GM13976 (cell line): ENCODE data around the gene INO80E.

Experiments
- DNase-seq: peaks from one replicate; pipeline ENCODE4 v3.0.0; 2012; ENCODE audit warnings: low spot score
- CTCF ChIP-seq: IDR thresholded peaks from 2 replicates; pipeline ENCODE4 v1.5.1; 2012; ENCODE audit warnings: borderline replicate concordance, mild to moderate bottlenecking; ENCODE audit not compliant: insufficient read depth; ENCODE audit errors: extremely low read depth, missing control alignments, control extremely low read depth
- in situ Hi-C: fragments of 300-500 bp; cut with MboI; formaldehyde crosslinking; loops from one replicate; pipeline ENCODE4 v1.12.0; 2022; ENCODE audit warnings: low sequenced_read_pairs, mixed read lengths, inconsistent platforms; ENCODE audit not compliant: unreplicated experiment

The INO80E gene

GRCh38 chr16:29988346-29989075 is 7.5 kb upstream of the INO80E start:
- in situ Hi-C loops, result no loop called here
- no peak for DNase-seq
- TF ChIP-seq CTCF, result no peak

- no peak for DNase-seq
- TF ChIP-seq CTCF, result no peak
- in situ Hi-C loops, result no loop called here
These were observed 6.8 kb upstream of the INO80E start for GRCh38 chr16:29989111-29989858.

- in situ Hi-C loops, result no loop called here
- DNase-seq, result no peak
- TF ChIP-seq CTCF, result no peak
These were observed 6.0 kb upstream of the INO80E start for GRCh38 chr16:29990034-29990433.

- in situ Hi-C loops, result no loop called here
- DNase-seq, result no peak
- no peak for TF ChIP-seq CTCF
These were observed 5.0 kb upstream of the INO80E start for GRCh38 chr16:29990883-29991570.

GRCh38 chr16:29991571-29991904 is 4.5 kb upstream of the INO80E start:
- TF ChIP-seq CTCF, result no peak
- no peak for DNase-seq
- in situ Hi-C loops, result no loop called here

GRCh38 chr16:29992344-29992967 is 3.6 kb upstream of the INO80E start:
- in situ Hi-C loops, result no loop called here
- TF ChIP-seq CTCF, result no peak
- DNase-seq, result no peak
